ENCODE data around the gene BANP.
A peak's percentile ranks its signal among the peaks of the same experiment; 100 is the strongest.
"Not testable (repeated sequence)": the region's sequence is repeated elsewhere in the genome, so short reads cannot be mapped to it uniquely, and the experiment has no call there.

BANP gene

GRCh38 chr16:88016386-88016785, 65.2 kb downstream of the BANP start:
- not testable (repeated sequence) for DNase-seq (ENCODE audit: low spot score)

DNA sequence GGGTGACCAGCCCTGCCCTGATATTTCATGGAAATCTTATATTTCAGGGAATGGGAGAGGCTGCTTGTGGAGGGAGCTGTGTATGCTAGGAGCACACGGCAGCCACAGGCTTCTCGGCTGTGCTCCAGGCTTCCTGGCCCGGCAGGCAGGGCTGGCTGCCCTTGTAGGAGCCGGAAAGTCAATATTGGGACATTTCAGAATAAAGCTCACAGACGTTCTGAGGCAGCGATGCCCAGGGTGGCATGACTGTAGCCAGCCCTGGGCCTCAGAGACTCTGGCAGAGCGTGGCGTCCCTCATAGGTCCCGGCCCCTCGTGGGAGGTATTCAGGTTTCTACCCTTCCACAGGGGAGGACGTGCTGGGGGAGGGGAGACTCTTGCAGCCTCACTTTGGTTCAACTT, 65.7 kb downstream of the BANP start:
- DNase-seq (ENCODE audit: low spot score): no peak

- no peak for DNase-seq (ENCODE audit: low spot score)
Observed at GRCh38 chr16:88017587-88018101, 66.4 kb downstream of the BANP start.

DNA sequence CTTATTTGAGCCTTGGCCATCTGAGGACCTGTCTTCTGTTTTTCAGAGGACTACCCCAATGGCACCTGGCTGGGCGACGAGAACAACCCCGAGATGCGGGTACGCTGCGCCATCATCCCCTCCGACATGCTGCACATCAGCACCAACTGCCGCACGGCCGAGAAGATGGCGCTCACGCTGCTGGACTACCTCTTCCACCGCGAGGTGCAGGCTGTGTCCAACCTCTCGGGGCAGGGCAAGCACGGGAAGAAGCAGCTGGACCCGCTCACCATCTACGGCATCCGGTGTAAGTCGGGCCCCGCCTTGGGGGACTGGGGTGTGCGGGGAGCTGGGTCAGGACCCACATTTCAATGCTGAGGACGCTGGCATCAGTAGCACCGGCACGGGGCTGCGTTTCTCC, 67.1 kb downstream of the BANP start:
- not testable (repeated sequence) for DNase-seq (ENCODE audit: low spot score)

DNA sequence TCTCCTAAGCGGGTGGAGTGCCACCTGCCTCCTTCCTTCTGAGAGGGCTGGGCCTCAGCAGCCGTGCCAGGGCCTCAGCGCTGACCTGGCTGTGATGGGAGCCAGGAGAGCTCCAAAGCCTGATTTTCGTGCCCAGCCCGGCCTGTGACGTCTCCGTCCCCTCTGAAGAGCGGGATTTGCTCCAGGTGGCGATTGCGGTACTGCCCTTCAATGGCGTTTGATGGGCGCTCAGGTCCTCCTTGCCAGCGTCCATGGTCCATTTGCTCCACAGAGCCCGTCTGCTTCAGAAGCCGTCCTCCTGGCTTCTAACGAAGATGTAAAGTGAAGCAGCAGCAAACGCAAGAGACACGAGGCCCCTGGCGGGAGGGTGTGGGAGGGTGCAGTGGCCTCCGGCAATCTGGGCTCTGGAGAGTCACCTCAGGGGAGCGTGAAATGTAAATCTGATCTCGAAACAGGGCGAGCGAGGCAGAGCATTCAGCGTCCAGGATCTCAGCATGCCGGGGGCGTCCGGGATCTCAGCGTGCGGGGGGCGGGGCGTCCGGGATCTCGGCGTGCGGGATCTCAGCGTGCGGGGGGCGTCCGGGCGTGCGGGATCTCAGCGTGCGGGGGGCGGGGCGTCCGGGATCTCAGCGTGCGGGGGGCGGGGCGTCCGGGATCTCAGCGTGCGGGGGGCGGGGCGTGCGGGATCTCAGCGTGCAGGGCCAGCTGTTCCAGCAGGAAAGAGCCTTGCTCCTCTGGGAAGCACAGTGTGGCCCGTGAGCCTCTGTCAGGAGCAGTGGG, 68.0 kb downstream of the BANP start:
- DNase-seq (ENCODE audit: low spot score): not testable (repeated sequence)

DNA sequence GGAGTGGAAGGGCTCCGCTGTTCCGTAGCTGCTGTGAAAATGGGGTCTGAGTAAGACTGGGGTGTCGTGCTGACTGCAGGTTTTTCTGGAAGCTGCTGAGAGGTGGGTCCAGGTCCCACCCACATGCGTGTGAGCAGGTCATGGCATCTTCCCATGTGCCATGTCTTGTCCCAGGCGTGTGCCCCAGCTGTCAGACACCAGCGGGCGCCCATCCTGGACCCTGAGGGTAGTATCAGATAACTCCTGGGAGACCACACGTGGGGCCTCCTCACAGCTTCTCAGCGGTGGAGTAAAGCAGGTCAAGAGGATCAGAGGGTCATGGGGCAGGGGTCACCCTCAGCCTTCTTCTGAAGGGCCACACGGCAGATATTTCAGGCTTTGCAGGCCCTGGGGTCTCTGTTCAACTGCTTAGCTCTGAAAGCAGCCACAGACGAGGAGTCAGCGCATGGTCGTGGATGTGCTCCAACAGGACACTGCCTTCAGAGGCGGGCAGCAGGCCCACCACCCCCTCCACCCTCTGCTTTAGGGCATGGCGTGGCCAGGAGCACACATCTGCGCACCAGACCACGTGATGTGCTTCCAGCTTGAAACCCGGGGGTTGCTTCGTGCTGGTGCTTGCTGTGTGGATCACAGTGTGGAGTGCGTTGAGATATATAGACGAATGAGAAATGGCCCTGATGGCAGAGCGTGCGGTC, 68.7 kb downstream of the BANP start:
- no peak for DNase-seq (ENCODE audit: low spot score)

- DNase-seq (ENCODE audit: low spot score): no peak
Observed at GRCh38 chr16:88020516-88020885, 69.3 kb downstream of the BANP start.

DNA sequence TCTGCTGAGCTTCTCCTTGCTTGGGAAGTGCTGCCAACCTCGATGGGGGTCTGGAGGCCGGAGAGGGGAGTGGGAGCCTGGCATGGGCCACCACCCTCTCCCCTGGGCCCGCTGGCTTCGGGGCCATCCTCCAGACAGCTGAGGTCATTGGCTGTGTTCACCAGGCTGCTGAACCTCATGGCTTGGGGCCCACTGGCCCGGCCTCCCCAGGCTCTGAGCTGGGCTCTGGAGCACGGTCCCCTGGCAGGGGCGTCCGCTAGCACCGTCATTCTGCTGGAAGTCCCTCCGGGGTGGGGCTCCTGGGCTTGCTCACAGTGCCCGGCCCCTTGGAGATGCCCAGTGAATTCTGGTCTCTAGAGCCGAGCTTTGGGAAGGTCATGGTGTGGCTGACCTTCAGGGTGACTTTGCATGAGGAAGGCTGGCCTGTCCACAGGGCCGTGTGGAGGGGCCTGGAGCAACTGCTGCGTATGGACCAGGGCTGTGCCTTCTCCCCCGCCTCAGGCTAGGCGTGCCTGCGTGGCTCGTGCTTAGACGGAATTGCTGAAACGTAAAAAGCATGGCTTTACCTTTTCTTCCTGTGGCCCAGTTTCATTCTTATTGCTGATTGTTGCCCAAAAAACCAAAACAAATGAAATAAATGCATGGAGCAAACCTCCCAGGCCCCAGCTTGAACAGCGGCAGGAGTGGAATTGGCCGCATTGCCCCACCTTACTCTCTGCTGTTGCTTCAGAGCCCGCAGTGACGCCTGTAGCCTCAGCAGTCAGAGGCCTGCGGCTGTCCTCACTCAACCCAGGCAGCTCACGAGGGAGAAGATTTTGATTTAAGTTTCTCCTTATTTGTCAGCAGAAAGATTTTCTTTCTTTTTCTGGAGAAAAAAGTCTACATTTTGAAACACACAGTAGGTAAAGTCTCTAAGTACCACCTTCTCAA, 70.1 kb downstream of the BANP start:
- DNase-seq (ENCODE audit: low spot score): not testable (repeated sequence)

DNA sequence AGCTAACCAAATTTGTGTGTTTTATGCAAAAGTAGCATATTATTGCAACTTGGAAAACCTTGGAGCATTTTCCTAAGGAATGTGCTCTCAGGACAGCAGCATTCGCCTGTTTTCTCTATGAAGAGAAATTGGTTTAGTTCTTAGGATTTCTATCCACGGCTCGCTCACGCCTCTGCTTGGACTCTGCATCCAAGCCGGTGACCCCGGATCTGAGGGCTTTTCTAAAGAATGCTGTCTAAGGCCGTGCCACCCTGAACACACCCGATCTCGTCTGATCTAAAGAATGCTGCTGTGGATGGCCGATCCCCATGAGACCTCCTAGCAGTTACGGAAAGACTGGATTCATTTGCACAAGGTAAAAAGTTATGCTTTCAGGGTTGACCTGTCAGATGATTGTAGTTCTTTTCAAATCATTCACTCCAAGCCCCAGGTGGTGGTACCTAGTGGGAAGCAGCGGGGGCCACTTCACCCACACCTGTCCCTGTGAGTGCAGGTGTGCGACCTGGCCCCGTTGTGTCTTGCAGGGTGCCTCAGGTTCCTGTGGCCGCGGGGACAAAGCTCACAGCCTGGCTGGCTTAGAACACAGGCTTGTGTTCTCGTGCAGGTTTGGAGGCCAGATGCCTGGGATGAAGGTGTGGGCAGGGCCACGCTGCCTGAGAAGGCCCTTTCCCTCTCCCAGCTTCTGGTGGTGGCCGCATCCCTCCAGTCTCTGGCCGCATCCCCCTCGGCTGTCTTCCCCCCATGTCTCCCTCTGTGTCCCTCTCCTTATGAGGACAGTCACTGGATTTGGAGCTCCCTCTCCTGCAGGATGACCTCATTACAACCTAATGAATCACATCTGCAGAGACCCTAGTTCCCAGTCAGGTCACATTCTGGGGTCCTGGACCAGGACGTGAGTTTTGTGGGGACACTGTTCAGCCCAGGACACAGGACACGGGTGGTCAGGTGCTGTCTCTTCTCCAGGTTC, 71.1 kb downstream of the BANP start:
- no peak for DNase-seq (ENCODE audit: low spot score)

DNA sequence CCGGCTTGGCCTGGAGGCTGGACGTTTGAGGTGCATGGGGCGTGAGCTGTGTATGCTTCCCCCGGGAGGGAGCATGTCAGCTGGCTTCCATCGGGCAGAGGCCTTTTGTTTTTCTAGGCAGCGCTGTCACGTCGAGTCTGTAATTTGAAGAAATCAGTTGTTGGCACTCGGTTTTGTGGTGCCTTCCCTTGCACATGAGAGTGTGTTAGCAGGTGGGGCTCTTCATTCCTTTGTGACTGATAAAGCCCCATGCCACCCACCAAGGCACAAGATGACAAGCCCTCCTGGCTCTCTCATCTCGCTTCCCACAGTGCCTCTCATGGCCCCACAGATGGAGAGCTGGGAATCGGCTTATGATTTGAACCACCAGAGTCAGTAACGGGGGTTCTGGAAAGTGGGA, 72.1 kb downstream of the BANP start:
- DNase-seq (ENCODE audit: low spot score): no peak

DNA sequence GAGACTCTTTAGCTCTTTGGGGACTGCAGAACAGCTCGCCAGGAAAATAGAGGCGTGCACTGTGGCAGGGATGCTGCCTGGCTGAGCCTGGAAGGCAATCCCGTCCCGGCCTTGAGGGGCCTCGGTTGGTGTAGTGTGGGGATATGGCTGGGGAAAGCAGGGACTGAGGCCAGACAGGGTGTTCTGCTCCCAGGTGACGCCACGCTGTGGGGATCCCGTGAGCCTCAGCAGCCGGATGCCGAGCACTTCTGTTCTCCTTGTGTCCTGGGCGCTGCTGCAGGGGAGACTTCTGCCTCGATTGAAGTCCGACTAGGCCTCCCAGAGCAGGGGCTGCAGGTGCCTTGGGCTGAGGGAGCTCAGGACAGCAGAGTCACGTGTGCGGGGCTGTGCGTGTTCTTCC, 72.6 kb downstream of the BANP start:
- no peak for DNase-seq (ENCODE audit: low spot score)

DNA sequence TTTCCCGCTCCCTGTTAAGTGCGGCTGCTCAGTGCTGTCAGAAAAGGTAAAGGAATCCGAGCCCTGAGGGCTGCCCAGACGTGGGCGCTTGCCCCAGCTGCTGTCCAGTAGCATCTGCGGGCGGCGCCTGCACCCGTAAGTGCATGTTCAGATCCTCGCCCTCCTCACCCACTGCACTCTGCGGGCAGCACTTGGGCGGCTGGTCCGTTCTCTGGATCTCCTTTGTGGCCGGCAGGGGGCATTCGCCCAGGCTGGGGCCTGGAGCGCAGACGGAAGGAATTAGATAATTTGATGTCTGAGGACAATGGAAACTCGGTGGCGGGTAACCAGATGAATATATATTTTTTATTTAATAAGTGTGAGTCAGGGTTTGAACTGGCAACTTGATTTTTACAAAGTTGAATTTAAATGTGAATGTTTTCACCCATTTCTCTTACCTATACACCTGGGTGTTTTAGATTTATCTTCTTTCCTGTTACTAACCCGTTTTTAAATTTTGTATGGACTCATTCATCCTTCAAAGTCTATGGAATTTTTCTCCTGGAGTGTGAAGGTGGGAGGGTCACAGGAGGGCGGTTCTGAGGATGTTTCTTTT, 73.4 kb downstream of the BANP start:
- peak; percentile 63 for DNase-seq (ENCODE audit: low spot score)

DNA sequence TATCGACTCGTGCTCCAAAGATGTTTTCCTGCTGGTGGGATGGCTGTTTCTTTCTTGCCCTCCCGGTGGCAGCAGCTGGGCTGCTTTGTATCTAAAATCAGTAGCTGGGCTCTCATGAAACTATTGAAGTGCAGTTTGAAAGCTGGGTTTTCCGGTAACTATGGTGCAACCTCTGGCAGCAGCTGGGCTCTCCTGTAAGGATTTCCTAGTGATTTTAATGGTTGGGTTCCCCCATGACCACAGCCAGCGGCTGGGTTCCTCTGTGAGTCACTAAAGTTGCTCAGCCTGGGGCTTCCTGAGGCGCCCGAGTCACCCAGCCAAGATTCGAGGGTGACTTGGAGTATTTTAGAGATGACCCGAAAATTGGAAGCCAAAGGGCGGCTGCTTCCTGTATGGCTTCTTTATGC, 73.9 kb downstream of the BANP start:
- DNase-seq (ENCODE audit: low spot score): not testable (repeated sequence)

DNA sequence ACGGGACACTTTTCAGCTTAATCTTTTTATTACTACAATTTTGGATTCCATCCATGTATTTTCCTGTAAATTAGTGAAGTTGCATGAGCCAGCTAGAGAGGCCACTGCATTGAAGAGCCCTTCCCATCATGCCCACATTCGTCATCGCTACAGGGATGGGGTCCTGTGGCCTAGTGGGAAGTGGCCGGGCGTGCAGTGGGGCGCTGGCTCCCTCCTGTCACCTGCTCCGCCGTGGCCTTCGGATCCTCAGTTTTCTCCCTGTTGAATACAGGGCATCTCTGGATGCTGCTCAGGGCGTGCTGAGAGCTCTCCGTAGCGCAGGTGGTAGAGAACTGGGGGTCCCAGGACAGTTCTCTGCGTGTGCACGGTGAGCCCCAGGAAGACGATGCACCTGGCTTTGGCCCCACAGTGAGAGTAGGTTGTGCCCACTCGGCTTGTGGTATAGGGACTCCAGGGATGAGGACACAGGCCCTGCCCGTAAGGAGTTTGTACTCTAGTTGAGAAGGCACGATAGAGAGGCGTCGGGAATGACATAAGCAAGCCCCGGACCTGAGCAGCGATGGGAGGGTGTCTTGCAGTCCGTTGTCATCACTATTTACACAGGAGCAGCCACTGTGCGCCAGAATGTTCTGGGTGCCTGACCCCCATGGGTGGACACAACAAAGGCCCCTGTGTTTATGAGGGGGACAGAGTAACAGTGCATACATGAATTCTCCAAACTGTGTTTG, 74.8 kb downstream of the BANP start:
- not testable (repeated sequence) for DNase-seq (ENCODE audit: low spot score)

DNA sequence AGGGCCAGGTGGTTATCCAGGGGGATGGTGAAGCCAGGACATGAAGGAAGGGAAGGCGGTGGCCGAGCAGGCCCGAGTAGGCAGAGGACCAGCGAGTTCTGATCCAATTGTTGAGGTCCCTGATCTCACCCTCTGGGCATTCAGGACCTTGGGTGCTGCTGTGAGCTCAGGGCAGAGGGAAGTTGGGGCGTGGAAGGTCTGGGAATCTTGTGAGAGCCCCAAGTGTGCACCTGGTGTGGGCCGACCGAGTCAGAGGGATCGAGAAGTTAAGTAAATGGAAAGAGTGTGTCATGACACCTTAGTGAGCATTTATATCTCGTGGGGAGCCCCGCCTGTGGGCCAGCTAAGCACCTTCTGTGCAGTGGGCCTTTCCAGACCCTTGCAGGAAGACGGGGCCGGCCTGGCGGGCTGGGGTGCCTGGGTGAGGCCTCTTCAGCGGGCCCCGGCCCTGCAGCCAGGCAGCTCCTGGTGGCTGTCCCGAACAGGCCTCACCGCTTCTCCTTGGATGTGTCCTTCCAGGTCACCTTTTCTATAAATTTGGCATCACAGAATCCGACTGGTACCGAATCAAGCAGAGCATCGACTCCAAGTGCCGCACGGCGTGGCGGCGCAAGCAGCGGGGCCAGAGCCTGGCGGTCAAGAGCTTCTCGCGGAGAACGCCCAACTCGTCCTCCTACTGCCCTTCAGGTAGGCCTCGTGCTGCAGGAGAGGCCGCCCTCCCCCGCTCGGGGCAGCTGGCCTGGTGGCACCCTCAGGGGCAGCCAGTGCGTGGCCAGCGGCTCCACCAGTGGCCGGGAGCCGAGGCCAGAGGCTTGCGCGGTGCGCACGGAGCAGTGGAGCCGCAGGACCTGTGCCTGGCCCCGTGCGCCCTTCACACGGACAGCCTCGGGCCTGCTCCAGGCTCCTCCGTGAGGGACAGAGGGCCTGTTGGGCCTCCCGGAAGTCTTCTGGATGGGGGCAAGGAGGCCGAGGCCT, 76.0 kb downstream of the BANP start:
- DNase-seq (ENCODE audit: low spot score): no peak

DNA sequence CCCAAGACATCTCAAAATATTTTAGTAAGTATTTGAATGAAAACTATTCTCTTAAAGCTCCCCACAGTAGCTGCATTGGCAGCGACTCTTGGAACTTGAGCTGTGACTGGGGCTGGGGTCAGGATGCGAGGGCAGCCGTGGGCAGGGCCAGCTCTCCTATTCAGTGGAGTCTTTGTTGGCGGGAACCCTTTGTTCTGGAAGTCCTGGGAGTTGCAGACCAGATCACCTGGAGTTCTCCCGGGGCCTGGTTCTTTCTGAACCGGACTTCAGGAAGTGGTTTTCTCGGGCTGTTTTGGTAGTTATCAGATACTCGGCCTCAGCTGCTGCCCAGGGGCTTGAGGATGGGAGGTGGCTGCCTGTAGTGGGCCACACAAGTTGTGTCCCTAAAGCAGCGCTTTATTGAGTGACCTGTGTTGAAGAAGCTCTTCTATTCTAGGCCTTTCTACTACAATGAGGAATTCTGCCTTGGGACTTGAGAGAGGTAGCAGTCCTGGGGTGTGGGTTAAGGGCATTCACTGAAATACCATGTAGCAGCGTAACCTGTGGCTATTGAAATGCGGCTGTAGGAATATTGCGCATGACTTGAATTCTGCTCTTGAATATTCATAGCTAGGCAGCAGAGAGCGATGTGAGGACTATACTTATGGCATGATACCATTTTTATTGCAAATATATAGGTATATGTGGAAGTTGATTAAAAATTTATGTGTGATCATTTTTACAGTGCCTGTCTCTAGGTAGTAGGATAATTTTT, 77.1 kb downstream of the BANP start:
- not testable (repeated sequence) for DNase-seq (ENCODE audit: low spot score)

- no peak for DNase-seq (ENCODE audit: low spot score)
Observed at GRCh38 chr16:88030498-88030897, 79.3 kb downstream of the BANP start.

DNA sequence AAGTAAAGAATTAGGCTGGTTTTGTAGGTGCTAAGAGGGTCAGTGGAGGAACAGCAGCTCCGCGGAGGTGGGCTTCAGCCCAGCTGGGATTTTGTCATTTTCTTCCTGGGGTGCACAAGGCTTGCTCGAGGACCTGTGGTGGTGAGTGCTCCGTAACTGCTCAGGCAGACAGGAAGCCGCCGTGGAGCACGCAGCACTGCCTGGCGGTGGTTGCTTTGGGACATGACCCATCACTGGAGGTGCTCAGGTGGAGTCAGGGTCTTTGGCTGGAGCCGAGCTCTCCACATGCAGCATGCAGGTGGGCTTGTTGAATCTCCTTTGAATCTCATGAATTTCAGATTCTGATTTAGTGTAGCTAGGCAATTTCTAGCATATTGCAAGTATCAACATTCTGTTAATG, 79.7 kb downstream of the BANP start:
- DNase-seq (ENCODE audit: low spot score): not testable (repeated sequence)
